NCI-H187 (cell line): ENCODE measurements around the gene JPH3.

ENCODE experiments used
- DNase-seq, 2 experiments: peaks; one replicate each; lab custom pipeline; 2025; lab: John Stamatoyannopoulos, UW

JPH3 gene

DNA sequence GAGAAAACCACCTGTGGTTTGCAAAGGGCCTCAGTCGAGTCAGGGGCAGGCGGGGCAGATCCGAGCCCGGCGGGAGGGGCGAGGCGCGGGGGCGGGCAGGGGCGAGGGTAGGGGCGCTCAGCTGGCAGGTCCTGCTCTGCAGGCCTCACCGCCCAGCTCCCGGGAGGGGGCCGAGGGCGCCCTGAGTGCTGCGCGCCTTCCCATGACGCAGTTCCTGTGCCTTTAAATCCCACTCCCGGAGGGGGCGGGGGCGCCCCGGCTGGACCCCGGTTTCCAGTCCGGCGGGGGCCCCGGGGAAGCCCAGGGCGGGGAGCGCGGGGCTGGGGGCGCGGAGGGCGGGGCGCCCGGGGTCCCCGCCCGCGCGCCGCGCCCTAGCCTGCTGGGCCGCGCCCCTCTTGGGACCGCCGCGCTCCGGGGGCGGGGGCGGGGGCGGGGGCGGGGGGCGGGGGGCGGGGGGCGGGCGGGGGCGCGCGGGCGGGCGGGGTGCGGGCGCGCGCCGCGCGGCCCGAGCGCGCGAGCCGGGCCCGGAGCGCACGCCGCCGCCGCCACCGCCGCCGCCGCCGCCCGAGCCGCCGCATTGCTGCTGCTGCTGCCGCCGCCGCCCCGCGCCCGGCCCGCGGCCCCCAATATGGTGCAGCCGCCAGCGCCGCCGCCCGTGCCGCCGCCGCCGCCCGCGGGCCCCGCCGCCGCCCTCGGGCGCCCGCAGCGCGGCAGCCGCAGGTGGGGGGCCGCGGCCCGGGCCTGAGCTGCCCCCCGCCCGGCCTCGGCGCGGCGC, at the start of gene JPH3:
JPH3 (plus strand) TSS at position 508 of the 775 bp plus-strand sequence. CDS start 639 bp downstream, outside the sequence.
- DNase-seq, result no peak

DNA sequence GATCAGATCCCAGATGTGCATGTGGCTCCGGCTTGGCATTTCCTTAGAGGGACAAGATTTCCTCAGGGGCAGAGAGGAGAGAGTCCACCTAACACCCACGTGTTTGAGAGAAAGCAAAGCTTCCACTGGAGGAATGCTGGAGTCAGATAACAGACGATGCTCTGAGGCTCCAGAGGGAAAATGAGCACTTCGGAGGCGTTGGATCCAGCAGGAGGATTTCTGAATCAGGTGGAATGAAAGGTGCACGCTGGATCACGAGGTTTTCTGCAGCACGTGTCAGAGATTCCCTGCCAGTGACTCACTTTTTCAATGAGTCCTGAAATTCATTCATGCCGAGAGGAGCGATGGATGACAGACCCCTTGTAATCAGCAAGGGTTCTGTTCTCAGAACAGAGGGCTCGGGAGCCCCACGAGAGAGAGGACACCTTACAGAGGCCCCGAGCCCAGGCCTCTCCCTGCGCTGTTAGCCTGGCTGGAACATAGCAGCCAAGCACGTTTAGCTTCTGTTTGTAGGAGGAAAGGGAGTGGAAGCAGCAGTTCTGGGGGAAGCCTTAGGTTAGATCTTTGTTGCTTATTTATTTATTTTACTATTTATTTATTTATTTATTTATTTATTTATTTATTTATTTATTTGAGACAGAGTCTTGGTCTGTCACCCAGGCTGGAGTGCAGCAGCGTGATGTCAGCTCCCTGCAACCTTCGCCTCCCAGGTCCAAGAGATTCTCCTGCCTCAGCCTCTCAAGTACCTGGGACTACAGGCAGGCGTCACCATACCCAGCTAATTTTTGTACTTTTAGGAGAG, 49.3 kb upstream of the JPH3 start:
- DNase-seq, result no peak

DNA sequence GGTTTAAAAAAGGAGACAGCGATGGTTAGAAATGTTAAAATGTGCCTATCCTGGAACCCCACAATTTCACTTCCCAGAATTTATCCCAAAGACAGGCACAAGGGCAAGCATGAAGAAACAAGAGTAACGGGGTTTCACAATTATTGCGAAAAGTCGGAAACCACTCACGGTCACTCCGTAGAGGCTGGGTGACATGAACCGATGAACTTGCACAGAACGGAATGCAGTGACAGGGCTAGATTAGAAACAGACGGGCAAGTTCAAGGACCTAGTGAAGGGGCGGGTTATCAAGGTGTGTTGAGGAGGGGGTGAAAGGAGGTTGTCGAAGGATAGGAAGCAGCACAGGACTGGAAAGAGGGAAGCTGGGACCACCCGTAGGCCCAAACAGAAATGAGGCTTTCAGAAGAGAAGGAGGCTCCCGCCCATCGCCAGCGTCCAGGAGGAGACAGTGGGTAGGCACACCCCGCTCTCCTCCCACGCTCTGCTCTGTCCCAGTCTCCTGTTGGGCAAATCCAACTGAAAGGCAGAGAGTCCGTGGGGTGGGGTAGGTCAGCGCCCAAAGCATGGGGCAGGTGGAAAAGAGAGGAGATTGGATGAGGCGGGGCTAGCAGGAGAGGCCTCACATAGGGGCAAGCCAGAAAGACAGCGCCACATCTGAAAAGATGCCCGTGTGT, 47.4 kb upstream of the JPH3 start:
- DNase-seq, result no peak

DNA sequence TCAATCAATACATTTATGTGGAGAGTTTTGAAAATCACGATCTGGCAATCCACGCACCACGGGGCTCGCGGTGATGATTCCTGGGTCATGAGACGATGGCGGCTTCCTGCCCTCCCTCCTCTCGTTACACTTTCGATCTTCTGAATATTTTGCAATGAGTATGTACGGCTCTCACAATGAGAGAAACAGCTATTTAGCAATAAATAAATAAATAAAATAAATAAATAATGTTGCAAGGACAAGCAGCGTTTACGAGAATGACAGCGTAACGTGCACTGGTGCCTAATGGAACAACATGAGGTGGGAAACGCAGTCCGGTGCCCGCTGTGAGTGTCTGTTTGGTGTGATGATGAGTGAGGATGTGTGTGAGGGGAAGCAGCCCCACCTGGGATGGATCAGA, 46.7 kb upstream of the JPH3 start:
- DNase-seq, result no peak

DNA sequence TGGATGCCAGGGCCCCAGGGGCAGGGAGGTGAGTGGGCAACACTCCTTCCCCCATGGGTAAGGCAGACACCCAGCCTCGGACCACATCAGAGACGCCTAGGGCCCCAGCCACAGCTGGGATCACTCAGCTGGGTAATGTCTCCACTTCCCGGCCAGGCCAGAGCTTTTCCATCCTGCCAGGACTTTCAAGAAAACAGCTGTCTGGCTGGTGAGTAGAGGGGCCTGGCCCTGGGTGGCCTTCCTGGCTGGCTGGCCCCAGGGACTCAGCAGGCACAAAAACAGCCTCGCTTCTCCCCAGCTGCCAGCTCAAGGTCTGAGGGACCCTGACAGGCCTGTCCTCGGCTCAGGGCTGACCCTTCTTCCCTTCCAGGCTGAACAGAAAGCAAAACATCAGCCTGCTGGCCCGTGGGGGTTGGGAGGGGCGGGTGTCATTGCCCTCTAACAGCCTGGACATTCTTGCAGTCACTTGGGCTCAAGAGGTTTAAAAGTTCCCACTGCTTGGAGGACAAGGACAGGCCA, 45.3 kb upstream of the JPH3 start:
- DNase-seq, result no peak

DNA sequence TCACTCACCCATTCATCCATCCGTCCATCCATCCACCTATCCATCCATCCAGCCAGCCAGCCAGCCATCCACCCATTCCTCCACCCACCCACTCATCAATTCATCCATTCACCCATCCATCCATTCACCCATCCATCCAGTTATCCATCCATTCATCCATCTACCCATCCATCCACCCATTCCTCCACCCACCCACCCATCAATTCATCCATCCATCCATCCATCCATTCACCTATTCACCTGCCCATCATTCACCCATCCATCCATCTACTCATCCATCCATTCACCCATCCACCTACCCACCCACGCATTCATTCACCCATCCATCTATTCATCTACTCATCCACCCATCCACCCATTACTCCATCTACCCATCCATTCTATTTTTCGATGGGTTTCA, 43.6 kb upstream of the JPH3 start:
- no peak for DNase-seq

DNA sequence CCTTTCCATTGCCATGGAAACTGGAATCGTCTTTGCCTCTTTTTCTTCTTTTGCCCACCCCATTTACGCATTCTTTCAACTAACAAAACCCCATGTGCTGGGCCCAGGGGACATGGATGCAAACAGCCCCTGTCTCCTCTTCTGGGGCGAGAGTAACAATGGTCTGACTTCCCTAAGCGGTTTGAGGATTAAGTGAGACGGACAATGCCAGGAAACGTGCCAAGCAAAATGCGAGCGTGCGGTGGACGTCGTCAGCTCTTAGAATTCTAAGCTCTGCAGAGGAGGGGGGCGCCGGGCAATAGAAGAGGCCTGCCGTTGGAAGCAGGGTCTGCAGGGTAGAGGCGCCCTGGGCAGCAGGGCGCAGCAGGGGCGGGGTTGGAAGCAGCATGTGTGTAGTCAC, 42.4 kb upstream of the JPH3 start:
- no peak for DNase-seq

DNA sequence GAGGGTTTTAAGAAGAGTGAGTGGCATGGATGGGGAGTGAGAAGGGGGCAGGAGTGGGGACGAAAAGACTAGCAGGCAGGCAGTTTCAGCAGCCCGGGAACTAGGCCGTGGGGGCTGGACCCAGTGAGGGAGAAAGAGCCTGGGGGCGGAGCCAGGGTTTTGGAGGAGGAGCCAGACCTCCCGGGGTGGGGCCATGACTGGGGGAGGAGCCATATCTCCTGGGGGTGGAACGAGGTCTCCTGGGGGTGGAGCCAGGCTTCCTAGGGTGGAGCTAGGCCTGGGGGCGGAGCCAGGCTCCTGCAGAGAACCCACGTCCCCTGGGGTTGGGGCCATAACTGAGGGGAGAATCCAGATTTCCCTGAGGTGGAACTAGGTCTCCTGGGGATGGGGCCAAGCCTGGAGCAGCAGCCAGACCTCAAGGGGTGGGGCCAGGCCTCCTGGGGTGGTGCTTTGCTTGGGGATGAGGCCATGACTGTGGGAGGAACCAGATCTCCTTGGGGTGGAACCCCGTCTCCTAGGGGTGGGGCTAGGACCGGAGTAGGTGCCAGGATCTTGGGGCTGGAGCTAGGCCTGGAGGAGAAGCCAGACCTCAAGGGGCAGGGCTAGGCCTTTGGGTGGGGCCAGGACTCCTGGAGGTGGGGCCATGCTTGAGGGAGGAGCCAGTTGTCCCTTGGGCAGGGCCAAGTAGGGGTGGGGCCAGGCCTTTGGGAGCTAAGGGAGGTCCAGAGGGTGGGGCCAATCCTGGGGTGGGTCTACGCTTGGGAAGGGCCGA, 41.7 kb upstream of the JPH3 start:
- no peak for DNase-seq

DNA sequence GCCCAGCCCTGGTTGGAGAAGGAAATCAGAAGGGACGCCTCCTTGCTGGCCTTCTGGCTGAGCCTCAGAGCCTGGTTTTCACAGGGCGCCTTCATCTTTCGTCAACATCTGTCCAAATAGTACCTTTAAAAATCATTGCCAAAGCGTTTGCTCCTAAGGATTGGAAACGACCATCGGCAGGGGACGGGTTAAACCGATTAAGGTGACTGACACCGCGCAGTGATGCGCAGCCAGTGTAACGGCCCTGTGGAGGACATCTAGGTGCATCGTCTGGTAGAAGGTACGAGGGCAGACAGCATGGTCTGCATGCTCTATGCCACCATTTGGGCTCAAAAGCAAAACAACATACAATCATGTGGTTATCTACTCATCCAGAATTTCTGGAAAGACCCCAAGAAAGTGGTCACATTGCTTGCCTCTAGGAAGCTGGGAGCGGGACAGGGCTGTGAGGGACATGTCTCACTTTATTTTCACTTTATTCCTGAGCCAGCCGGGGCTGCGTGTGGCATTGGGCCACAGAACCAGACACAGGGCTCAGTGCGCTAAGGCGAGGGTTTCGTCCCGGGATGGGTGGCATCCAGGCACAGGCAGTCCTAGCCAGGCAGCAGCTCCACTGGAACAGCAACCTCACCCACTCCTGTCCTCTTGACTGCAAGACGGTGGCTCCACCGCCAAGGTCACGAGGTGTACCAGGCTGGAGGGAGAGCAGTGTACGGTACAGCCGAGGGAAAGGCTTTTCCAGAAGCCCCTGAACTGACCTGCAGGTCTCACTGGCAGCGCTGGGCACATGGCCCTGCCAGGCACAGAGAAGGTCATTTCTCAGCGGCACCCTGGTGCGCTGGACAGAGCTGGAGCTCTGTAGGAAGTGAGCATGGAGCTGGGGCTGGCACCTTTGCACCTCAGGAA, 40.9 kb upstream of the JPH3 start:
- no peak for DNase-seq

DNA sequence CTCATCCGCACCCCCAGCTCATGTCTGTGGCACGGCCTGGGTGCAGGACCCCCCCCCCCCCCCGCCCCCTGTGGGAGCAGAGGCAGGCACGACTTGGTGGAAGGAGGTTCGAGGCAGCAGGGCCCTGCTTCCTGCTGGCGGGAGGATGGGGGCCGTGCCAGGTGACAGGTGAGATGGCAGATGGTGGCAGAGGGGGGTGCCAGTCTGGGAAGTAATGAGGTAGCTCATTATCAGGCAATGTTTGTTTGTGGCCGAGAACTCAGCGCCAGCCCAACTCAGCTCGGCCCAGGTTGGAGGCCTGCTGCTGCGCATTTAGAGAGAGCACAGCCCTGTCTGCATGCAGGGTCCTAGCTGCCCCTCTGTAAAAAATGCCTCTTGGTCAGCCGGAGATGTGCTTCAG, 40.1 kb upstream of the JPH3 start:
- no peak for DNase-seq

DNA sequence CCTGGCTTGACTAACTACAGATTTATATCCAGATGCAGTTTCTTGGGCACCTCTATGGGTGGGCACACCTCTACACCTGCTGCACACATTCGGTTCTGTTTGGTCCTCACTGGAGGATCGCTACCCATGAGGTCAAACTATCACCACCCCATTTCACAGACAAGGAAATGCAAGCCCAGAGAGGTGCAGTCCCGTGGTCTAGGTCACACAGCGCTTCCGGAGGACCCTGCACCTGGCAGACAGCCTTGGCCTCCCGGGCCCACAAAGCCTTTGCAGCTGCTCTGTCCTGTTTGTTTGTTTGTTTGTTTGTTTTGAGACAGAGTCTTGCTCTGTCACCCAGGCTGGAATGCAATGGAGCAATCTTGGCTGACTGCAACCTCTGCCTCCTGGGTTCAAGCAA, 39.3 kb upstream of the JPH3 start:
- no peak for DNase-seq

DNA sequence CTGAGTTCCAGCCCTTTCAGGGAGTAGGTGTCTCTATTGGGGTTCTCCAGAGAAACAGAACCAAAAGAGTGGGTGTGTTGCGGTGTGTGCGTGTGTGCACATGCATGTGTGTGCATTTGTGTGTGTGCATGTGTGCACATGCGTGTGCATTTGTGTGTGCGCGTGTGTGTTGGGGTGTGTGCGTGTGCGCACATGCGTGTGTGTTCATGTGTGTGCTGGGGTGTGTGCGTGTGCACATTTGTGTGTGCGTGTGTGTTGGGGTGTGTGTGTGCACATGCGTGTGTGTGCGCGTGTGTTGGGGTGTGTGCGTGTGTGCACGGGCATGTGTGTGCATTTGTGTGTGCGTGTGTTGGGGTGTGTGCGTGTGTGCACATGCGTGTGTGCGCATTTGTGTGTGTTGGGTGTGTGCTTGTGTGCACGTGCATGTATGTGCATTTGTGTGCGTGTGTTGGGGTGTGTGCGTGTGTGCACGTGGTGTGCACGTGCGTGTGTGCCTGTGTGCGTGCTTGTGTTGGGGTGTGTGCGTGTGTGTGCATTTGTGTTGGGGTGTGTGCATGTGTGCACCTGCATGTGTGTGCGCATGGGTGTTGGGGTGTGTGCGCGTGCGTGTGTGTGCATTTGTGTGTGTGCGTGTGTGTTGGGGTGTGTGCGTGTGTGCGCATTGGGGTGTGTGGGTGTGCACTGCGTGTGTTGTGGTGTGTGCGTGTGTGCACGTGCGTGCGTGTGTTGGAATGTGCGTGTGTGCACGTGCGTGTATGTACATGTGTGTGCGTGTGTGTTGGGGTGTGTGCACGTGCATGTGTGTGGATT, 38.4 kb upstream of the JPH3 start:
- DNase-seq, result no peak

DNA sequence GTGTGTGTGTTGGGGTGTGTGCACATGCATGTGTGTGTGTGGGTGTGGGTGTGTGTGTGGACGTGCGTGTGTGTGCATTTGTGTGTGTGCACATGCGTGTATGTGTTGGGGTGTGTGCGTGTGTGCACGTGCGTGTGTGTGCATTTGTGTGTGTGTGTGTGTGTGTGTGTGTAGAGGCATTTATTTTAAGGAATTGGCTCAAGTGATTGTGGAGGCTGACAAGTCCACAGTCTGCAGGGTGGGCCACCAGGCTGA, 37.9 kb upstream of the JPH3 start:
- DNase-seq, result no peak

DNA sequence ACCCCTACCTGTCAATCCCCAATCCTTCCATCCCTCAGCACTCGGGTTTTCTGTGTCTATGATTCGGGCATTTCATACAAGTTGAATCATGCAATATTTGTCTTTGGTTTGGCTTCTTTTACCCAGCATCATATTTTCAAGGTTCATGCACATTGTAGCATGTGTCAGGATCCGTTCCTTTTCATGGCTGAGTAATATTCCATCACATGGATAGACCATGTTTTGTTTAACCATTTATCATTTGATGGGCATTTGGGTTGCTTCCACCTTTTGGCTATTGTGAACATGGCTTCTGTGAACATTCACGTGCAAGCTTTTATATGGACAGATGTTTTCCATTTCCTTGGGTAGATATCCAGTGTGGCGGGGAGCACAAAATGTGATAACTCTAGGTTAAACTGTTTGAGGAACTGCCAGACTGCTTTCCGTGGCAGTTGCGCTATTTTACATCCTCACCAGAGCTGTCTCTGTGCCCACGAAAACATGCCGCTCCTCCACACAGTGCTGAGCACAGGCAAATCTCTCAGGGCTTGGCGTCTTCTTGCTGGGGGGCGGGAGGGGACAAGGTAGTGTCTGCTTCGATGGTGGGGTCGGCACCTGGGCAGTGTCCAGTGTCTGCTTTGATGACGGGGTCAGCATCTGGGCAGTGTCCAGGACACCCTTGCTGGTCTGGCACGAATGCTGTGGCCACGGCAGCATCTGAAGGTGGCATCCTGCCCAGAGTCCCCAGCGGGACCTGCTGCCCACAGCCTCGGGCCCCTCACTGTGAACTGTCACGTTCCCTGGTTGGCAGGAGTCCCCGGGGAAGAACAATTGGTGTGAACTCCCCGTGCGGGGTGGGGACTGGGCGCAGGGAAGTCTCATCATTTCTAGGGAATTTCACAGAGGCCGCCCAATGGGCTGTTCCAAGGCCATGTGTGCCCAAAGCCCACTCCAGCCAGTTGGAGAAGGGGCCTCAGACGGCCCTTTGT, 32.4 kb upstream of the JPH3 start:
- DNase-seq, result no peak

DNA sequence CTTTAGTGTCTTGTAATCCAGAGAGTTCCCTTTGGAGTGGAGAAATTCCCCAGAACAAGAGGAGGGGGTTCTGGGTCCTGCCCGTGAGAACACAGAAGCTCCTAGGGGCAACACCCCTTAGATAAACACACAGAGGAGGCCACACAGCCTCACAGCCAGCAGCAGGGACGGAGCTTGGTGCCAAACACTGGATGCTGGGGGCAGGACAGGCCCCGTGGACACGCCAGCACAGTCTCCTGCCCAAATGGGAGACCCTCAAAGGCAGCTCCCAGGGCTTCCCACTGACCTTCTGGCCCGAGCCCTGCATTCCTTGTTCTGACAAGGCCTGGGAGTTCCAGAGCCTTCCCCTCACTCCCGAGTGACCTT, 31.8 kb upstream of the JPH3 start:
- no peak for DNase-seq

DNA sequence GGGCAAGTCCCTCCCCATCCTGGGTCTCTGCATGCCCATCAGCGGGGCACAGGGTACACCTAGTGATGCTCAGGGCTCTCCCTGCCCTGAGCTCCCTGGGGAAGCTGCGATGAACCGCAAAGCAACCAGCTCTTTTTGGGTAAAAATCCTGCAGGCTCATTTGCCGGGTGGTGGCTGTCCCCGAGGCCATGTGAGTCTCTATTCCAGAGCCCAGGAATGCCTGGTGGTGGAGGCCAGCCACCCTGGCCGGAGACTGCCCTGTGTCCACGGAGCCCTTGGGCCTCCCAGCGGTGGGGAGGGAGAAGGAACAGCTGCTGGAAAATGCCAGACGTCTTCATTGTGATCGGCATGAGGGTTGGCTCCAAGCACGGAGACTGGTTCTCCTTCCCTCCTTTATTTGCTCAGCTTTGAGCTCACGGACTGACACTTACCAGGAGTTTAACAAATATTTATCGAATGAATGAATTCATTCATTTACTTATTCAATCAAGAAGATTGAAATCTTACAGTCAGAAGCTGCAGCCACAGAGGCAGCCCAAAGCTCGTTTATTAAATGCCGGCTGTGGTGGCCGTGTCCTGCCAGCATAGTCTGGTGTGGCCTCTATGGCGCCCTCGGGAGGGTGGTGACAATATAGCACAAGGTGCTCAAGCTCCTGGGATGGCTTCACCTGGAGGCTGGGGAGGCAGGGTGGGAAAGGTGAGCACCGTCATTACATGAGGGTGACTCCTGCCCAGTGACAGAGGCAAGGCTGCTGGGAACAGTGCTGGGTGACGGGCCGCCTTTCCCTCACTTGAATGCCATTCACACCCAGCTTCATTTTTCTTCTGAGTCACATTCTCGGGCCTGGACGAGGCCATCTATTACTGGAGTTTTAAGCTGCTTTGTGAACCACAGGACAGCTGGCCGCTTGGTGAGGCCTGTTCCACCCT, 31.1 kb upstream of the JPH3 start:
- DNase-seq, result no peak

DNA sequence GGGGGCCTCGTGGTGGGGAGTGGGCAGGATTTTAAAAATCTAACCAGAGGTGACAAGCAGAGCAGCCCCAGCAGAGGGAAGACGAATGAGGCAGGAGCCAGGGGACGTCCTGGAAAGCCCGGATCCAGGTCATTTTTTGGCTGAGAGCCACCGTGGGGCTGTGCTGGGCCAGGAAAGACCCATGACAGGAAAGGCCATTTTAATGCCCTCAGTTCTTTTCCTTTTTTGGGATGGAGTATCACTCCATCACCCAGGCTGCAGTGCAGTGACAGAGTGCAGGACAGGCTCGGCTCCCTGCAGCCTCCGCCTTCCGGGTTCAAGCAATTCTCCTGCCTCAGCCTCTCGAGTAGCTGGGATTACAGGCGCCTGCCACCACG, 30.5 kb upstream of the JPH3 start:
- no peak for DNase-seq

DNA sequence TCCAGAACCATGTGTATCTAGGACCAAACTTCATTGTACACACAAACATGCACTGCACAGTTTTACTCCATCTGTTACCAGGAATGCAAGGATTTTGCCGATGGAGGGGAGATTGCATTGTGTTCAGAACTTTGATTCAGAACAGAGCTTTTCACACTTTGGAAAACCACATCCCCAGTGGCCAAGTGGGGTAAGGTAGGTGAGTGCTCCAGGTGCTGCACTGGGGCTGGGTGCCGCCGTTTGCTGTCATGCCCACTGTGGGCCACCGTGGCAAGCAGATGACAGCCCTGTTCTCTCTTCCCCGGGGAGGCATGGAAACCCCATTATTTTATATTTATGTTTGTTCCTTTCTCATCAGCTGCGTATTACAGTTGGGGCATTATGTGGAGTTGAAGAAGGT, 29.3 kb upstream of the JPH3 start:
- DNase-seq, result no peak
